HTR-8/SVneo (cell line): ENCODE data around the gene MLIP.
"Not testable (repeated sequence)": the region's sequence is repeated elsewhere in the genome, so short reads cannot be mapped to it uniquely, and the experiment has no call there.

Experiments
- DNase-seq: peaks from one replicate; pipeline ENCODE4 v3.0.0; 2011; ENCODE audit warnings: low spot score, mixed read lengths; ENCODE audit not compliant: insufficient read length
- FAIRE-seq: peaks from 2 replicates; lab custom pipeline; 2011; peaks lifted over from hg19 to GRCh38; lab: Jason Lieb, UNC

MLIP gene

DNA sequence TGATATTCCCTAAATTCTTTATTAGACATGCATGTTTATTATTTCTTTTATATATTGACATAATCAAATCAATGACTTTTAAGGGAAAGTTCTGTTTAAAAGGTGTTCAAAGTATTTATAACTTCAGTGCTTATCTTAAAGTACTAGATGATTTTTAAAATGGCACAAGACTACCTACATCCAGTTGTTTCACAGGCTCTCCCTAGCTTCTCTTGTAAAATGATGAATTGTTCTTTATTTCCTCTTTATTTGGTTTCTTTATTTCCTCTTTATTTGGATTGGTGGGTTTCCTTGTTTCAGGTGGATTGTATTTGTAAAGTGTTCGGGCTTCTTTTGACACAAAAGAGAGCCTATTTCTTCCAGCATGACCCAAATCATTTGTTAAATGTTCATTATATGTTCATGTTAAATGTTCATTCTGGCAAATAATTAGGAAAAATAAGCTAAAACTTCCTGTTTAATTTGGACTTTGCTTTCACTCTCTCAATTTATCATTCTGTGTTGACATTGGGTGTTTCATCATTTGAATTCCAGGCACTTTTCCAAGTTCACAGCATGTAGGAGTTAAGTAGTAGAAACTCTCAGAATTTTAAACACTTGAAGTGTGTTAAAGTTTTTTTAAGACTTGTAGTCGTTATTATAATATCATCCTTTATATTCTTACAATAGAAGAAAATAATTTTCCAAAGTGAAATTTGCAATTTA lies 24.6 kb downstream of the MLIP start:
- DNase-seq (peak; percentile 12), FAIRE-seq (no peak)

DNA sequence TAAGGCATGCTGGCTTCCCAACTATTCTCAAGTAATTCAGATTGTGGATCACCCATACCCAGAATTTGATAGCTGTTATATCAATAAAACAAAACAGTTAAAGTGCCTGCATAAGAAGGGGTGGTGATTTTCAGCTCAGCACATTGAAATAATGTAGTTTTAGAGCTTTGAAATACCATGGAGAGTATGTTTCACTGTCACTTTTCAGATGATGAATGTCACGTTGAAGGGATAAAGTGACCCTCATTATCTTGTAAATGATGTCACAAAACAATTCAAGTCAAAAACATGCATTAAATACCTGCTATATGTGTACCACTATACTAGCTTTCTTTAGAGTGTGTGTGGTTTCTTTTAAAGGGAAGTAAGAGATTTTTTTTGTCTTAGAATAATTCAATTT lies 27.6 kb downstream of the MLIP start:
- FAIRE-seq: no peak
- DNase-seq: no peak

DNA sequence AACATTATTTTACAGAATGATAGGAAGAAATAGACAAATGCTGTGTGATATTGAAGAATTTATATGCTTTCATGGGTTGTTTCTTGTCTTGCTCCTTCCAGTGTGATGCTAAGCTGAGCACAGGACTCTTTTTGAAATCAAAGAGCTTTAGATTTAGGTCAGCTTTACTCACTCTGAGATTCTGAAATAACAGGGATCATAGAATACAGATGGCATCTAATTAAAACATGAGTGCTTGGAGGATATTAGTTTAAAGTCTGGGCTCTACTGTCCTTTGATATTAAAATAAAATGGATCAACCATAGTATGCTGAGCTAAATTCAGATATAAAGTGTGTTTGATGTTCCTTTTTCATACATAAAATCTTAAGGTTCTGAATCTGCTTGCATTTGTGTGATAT lies 29.6 kb downstream of the MLIP start:
- DNase-seq (no peak), FAIRE-seq (no peak)

DNA sequence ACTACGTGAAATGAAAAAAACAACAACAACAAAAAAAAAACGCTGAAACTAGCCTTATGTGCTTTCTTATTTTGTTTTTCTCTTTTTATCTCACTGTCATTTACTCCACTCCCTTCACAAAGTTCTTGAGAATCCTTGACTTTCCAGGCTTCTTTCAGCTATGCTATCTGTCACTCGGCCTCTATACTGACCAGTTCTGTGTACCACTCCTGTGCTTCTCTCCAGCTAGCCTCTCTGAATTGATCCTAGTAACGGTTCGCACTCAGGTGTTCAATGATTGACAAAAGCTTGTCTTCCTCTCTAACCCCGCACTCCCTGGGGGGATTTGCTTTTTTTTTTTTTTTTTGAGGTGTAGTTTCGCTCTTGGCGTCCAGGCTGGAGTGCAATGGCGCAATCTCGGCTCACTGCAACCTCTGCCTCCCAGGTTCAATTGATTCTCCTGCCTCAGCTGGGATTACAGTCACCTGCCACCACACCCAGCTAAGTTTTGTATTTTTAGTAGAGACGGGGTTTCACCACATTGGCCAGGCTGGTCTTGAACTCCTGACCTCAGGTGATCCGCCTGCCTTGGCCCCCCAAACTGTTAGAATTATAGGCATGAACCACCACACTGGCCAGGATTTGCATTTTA lies 31.8 kb downstream of the MLIP start:
- DNase-seq: no peak
- FAIRE-seq: no peak

DNA sequence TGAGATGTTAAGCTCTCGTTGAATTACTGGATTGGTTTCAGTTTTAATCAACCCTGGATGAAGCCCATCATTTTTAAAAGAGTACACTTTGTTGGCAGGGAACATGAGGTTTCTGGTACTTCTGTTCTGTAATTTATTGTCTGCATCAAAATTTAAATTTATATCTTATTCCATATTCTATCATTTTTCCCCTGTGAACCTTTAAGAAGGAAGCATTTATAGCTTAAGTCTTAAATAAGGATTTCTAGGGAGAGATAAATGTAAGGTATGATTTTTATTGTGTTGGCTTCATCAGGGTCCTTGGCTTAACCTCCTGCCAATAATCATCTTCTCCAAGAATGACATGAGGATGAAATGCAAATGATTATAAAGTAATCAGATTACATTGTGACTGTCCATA lies 40.6 kb downstream of the MLIP start:
- no peak for FAIRE-seq

DNA sequence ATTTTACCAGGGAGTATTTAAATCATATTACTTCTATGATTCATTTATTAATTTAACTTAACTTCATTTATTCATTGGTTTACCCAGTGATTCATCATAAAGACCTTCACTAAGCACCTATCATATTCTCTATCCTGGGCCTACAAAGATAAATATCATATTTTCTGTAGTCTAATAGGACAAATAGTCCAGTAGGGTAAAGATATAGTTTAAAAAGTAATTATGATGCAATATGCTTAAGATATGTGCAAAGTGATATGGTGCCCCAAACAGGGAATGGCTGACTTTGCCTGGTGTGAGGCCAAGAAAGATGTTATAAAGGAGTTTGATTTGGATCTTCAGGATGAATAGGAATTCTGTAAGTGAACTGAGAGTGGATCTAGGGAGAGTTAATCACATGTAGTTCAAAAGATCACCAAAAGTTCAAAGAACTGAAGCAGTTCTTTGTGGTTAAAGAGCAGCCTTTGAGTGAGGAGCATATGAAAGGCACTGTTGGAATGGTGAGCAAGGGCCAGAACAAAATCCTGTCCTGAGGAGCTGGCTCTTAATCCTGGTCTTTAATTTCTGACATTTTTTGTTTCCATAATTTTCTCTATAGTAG lies 45.5 kb downstream of the MLIP start:
- DNase-seq: no peak
- FAIRE-seq: no peak

More for the DNA sequence above, 40.6 kb downstream of the MLIP start:
- DNase-seq: no peak

DNA sequence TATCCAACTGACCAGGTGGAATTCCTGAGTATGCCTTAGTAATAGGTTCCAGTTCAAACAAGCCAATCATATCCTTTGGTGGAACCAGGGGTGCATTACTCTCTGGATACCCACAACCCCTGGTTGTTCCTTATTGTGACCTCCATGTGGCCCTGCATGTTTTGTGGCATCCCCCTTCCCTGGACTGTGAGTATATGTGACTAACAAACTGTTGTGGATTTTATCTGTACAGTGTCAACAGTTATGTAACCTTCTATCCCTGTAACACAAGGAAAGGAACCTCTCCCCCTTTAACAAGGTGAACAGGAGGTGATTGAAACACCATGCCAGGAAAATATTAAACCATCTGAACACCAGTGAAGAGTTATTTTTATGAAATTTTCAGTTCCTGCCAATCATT lies 46.2 kb downstream of the MLIP start:
- peak; percentile 63 for FAIRE-seq

DNA sequence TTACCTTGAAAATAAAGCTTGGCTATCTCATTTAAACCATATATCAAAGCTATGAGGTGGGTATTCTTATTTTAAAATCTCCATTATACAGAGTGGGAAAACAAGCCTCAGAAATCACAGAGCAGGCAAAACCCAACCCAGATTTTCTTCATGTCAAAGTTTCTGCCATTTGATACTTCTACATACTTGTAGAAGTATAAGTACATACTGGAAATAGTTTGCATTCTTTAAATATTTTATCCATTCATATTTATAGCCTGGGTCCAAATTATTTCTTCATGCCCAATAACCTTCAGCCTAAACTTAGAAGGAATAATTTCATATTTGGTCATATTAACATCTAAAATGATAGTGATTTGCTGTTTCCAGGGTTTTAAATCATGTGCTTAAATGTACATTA lies 61.8 kb downstream of the MLIP start:
- DNase-seq: peak; percentile 18
- FAIRE-seq: no peak

More for the DNA sequence above, 46.2 kb downstream of the MLIP start:
- no peak for DNase-seq

DNA sequence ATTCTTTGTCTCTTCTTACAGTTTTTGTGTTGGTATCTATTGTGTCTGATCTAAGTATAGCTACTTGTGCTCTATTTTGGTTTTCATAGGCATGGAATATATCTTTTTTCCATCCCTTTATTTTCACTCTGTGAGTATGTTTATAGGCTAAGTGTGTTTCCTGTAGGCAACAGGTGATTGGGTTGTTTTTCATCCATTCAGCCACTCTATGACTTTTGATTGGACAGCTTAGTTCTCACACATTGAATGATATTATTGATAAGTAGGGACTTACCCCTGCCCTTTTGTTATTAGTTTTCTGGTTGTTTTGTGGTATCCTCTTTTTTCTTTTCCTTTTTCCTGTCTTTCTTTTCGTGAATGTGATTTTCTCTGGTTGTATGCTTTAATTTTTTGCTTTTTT lies 67.9 kb downstream of the MLIP start:
- DNase-seq (no peak), FAIRE-seq (no peak)

DNA sequence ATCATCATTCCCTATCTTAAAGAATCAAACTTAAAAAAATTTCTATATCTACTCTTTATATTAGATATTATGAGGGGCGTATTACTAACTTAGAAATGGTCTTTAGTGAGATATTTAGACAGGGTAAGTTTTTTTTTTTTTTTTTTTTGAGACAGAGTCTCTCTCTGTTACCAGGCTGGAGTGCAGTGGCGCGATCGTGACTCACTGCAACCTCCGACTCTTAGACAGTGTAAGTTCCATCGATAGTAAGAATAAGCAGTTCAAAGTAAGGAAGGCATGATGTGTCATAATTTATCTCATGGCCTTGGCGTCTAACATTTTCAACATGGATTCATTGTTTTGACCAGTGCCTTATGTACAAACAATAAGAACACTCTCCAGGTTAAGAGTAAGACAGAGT lies 72.4 kb downstream of the MLIP start:
- peak; percentile 79 for FAIRE-seq
- DNase-seq: no peak

DNA sequence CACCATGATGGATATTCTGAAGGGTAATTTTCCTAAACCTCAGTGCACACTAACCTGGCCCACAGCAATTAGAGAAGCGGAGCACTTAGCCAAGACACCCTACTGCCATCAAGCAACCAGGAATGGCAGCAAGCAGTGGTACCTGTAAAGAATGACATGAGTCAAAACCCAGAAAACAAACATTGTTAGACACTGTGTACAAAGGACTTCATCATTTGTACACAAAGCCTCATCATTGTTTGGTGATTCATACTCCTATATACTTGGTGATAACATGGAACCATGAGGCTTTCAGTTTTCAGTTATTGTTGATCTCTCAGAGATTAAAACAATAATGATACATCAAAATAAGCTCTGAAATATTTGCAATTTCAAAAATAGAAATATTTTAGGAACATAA lies 74.6 kb downstream of the MLIP start:
- FAIRE-seq (no peak), DNase-seq (no peak)

DNA sequence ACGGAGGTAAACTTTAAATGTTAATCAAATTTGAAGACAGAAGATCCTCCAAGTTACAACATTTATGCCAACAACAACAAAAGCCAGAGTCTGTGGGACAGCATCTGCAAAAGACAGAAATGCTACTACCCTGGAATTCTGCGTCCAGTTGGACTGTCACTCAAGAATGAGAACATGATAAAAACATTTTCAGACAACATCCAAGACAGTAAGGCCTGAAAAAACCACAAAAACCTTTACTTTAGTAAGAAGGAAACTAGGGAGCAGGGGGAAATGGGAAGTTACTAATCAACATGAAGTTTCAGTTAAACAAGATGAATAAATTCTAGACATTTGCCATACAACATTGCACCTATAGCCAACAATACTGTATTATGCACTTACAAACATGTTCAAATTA lies 77.6 kb downstream of the MLIP start:
- no peak for FAIRE-seq

DNA sequence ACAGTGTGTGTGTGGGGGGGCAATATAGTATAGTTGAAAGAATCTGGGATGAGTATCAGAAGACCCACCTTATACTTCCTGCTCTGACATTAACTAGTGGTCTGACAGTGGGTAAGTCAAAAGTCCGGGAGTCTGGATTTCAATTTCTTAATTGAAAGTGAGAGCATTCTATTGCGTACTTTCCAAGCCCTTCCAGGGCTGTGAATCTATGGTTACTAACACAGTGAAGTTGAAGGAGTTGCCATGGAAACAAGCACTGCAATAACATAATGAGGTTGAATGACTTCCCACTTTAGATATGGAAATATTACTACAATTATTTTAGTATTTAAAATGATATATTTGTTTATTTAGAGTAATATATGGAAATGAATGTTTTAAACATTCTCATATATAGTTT lies 80.2 kb downstream of the MLIP start:
- DNase-seq: no peak
- FAIRE-seq: no peak

More for the DNA sequence above, 77.6 kb downstream of the MLIP start:
- no peak for DNase-seq

DNA sequence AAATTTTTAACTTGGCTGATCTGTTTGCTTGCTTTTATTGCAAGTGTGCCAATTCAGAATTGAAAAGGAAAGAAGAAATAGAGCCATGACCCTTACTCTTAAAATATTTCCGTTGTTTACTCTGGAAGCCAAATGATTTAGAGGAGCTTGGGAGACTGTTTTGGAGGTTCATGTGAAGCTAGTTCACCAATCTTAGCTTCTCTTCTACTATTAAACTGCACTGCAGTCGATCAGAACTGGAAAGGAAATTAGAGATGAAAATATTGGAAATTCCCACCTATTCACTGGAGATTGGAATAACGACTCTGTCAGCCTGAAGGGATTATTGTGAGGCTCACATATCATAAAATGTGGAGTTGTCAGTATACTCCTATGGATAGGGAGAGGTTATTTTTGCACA lies 81.8 kb downstream of the MLIP start:
- DNase-seq (no peak), FAIRE-seq (no peak)

DNA sequence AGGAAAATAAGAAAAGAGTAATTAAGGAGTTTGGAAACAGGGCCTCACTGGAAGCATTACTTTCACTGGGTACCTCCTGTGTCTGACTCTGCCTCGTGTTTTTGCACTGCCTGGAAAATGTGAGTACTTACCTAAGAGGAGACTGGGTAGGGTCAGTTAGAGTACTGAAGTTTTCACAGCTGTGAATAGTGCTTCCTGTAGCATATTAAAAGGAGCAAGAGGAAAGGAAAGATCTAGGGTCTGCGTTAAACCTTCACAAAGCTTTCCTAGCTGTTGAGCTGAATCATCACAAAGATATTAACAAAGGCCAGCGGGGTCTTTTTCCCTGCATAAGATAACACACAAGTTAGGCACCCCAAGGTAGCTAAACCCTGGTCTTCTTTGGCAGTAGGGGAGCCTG lies 82.3 kb downstream of the MLIP start:
- DNase-seq: no peak

DNA sequence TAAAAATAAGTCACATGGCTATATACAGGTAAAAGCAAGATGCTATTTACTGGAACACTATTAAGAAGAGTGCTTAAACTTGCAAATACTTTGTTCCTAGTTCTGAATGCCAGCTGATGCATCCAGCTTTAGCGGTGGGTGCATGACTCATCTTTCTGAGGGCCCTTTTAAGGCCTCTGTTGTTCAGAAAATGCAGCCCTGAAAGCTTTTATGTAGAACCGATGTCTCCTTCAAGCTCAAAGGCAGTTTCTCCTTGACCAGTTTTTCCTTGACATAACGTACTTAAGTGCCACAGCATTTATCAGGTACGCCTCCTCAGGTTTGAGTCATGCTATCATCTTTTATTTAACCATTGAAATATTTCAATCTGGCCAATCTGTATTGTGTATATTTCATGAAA lies 82.8 kb downstream of the MLIP start:
- peak; percentile 59 for FAIRE-seq
- DNase-seq: no peak

More for the DNA sequence above, 82.3 kb downstream of the MLIP start:
- no peak for FAIRE-seq

DNA sequence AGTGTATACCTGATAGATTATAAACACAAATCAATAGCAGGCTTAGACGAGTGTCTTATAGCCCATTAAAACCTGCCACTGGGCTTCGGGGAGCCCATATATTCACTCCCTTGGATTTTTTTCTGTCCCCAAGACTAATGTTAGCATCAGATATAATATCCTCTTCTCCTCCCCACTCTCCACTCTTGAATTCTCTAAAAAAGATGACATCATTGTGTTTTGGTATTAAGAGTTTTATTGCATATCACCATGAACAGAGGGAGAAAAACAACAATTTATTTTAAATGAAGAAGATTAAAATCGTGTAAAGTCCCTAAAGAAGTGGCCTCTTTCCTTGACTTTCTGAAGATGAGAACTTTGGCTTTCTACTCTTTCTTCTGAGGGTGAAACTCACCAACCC lies 84.4 kb downstream of the MLIP start:
- FAIRE-seq: no peak
- no peak for DNase-seq

DNA sequence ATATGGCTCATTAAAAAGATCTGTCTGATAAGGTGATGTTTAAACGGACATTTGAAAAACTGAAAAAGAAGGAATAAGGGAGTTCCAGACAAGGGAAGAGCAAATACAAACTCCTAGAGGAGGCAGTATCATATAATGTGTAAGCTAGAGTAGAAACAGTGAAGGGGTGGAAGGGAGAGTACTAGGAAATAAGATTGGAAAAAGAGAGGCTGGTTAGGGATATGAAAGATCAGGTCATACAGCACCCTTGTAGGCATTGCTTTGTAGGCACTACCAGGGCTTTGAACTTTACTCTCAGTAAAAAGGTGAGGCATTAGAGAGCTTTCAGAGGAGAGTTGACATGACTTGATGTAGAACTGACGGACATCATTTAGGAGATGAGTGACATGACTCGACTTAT lies 85.7 kb downstream of the MLIP start:
- DNase-seq: no peak
- FAIRE-seq: no peak

DNA sequence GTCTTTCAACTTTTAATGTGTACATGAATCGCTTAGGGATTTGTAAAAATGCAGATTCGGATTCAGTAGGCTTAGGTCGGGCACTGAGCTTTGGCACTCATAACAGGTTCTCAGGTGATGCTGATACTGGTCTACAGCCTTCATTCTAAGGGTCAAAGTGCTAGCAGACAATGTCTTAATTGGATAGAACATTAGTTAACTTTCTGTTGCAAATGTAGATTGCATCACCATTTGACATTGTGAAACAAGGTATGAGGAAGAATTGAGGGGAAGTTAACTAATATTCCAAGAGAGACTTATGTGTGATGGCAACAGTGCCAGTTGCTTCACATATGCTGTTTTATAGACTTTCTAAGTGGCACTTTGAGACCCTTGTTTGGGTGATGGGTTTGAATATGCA lies 86.9 kb downstream of the MLIP start:
- no peak for FAIRE-seq

DNA sequence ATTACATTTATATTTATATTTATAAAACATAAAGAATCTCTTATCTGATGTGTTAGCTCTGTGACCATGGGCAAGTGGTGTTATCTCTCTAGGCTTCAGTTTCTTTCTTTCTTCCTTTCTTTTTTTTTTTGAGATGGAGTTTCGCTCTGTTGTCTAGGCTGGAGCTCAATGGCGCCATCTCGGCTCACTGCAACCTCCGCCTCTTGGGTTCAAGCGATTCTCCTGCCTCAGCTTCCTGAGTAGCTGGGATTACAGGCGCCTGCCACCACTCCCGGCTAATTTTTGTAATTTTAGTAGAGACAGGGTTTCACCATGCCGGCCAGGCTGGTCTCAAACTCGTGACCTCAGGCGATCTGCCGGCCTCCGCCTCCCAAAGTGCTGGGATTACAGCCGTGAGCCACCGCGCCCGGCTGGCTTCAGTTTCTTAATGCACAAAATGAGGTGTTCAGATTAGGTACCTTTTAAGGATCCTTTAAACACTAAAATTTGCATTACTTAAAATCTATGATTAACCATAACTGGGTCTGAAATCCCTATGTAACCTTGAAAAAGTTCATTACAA lies 92.3 kb downstream of the MLIP start:
- FAIRE-seq, DNase-seq: not testable (repeated sequence)

More for the DNA sequence above, 86.9 kb downstream of the MLIP start:
- DNase-seq: no peak

DNA sequence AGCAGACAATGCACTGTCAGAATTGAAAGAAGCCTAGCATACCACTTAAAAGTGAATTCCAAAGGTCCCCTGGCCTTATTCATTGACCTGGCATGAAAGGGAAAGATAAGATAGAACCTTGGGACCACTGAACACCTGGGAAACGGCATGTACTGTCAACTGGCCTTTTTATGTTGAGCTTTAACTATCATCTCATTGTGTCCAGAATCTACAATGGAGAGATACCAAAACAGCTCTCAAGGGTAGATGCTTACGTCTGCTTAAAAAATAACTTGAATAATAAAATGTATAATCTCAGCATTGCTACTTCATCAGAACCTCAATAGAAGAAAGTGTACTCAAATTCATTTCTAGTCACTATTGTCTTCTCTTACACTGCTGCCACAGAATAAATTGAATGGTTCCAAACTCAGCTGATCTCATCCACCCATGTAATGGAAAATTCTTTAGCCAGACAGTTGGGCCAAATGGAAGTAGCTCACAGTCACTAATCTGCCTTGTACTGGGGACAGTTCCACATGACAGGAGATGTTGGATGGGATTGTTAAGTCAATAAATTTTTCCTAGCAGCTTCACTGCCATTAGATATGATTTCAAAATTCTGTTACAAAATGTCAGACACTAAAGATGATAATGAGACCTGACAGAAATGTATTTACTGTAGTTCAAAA lies 93.8 kb downstream of the MLIP start:
- FAIRE-seq (peak; percentile 9), DNase-seq (no peak)
